ENCODE measurements around the gene ADH1C.

Gene ADH1C

GRCh38 chr4:99301376-99302164 lies 51.0 kb downstream of the ADH1C start:
- DNase-seq (ENCODE audit: low spot score) = no peak

GRCh38 chr4:99300934-99301333 lies 51.6 kb downstream of the ADH1C start:
- DNase-seq (ENCODE audit: low spot score) = no peak

GRCh38 chr4:99293357-99293756 lies 59.2 kb downstream of the ADH1C start:
- no peak for DNase-seq (ENCODE audit: low spot score)

GRCh38 chr4:99290848-99291786 lies 61.4 kb downstream of the ADH1C start, which contains the start of gene ADH1A:
TSS of gene ADH1A (minus strand) at chr4:99290985. CDS start at chr4:99290914, 71 bp downstream.
- DNase-seq (ENCODE audit: low spot score) = no peak

All from CD4-positive, alpha-beta T cell treated with Interleukin-15 for 4 hours (primary cell).